Measurements from ENCODE around the gene CCDC69. TPM values are rescaled to one million over a fixed set of nuclear protein-coding genes. Genes with fewer than 3 reads are reported as not detected.

CCDC69 gene
- total and polyA plus RNA-seq, 2 donors (not counting 1 experiment from before 2014, with no cell fraction given) = 58.7 to 125 TPM

- peaks cover 0 to 51% of the 10 kb centered on the region in 2 experiments for H3K36me3 ChIP-seq (replicated peaks in 1 of 2; ENCODE audit: control extremely low read depth in 1 of 2, control insufficient read depth in 1 of 2, extremely low read depth in 1 of 2, insufficient read depth in 2 of 2, low read length in 1 of 2)
- H2AFZ ChIP-seq (ENCODE audit: insufficient read depth, low read depth, low read length, poor library complexity, severe bottlenecking) = no peak overlapping the region
- Mint-ChIP-seq H3K4me1 (peaks cover 89% of the 10 kb centered on the region), H3K27me3 (no peaks in the 10 kb centered on the region), H3K27ac (peak overlapping the region; percentile 57), H3K4me3 (peak overlapping the region; percentile 8), H3K9me3 (ENCODE audit: insufficient read depth) (no peaks in the 10 kb centered on the region)
- no peak for TF ChIP-seq CTCF (IDR thresholded peaks at IDR 0.05)
- TF ChIP-seq EZH2 (IDR thresholded peaks at IDR 0.05; ENCODE audit: borderline replicate concordance, insufficient read depth, low read depth, low read length, poor library complexity, severe bottlenecking) = no peak
- H3K4me3 ChIP-seq (ENCODE audit: control extremely low read depth in 1 of 5, extremely low read depth in 1 of 5, insufficient read depth in 1 of 5, low read depth in 2 of 5, low read length in 4 of 5) = peak overlapping the region in 1 of 5 experiments; percentile 9
- ATAC-seq (ENCODE audit: low read depth) (no peak), DNase-seq (no peak)
- no peak overlapping the region for H3K9ac ChIP-seq (ENCODE audit: low read length)
- H4K20me1 ChIP-seq (ENCODE audit: control insufficient read depth, insufficient read depth, low read length, poor library complexity, severe bottlenecking) = no peaks in the 10 kb centered on the region
- H3K27ac ChIP-seq (ENCODE audit: low read length in 2 of 2) = peak overlapping the region; percentile 32 to 99
- no peaks in the 10 kb centered on the region for H3K9me3 ChIP-seq (ENCODE audit: control extremely low read depth in 1 of 3, control insufficient read depth in 2 of 3, insufficient read depth in 1 of 3, low read length in 2 of 3)
- WGBS (ENCODE audit: insufficient coverage) = 91% methylated on average over 8 of the region's 9 CpGs
- H3K27me3 ChIP-seq (replicated peaks in 1 of 4; ENCODE audit: control extremely low read depth in 1 of 4, control insufficient read depth in 3 of 4, insufficient read depth in 4 of 4, low read length in 3 of 4) = no peaks in the 10 kb centered on the region
- POLR2A ChIA-PET = no interaction called here
- H3K4me2 ChIP-seq (replicated peaks; ENCODE audit: low read depth, low read length, poor library complexity, severe bottlenecking) = peak overlapping the region; percentile 95
- CTCF ChIA-PET = interaction anchor here (1.2 to 22.9 kb wide), 8 partner anchors 18 to 168 kb away, joined by 3 to 299 read pairs (median 5); partner anchors contain the start of gene GM2A
- H3K79me2 ChIP-seq (ENCODE audit: control insufficient read depth, insufficient read depth, low read length) = peaks cover 78% of the 10 kb centered on the region
- peaks cover 88 to 96% of the 10 kb centered on the region in 2 donors for H3K4me1 ChIP-seq (ENCODE audit: control insufficient read depth in 2 of 2, insufficient read depth in 2 of 2, low read length in 2 of 2)
- intact Hi-C loops (cut with micrococcal nuclease) = no loop called here
Measured at GRCh38 chr5:151219138-151219537, 4.8 kb downstream of the CCDC69 start.

GRCh38 chr5:151218177-151218576 lies 5.7 kb downstream of the CCDC69 start:
- WGBS (ENCODE audit: insufficient coverage) = 84% methylated on average over 4 of the region's 6 CpGs
- Histone ChIP-seq H3K9ac (ENCODE audit: low read length) (no peak overlapping the region), H3K4me3 (ENCODE audit: control extremely low read depth in 1 of 5, extremely low read depth in 1 of 5, insufficient read depth in 1 of 5, low read depth in 2 of 5, low read length in 4 of 5) (no peak overlapping the region), H3K4me2 (replicated peaks; ENCODE audit: low read depth, low read length, poor library complexity, severe bottlenecking) (peak overlapping the region; percentile 95), H3K9me3 (ENCODE audit: control extremely low read depth in 1 of 3, control insufficient read depth in 2 of 3, insufficient read depth in 1 of 3, low read length in 2 of 3) (no peaks in the 10 kb centered on the region), H3K4me1 (ENCODE audit: control insufficient read depth in 2 of 2, insufficient read depth in 2 of 2, low read length in 2 of 2) (peaks cover 98 to 99% of the 10 kb centered on the region in 2 donors), H4K20me1 (ENCODE audit: control insufficient read depth, insufficient read depth, low read length, poor library complexity, severe bottlenecking) (no peaks in the 10 kb centered on the region), H2AFZ (ENCODE audit: insufficient read depth, low read depth, low read length, poor library complexity, severe bottlenecking) (no peak overlapping the region), H3K36me3 (replicated peaks in 1 of 2; ENCODE audit: control extremely low read depth in 1 of 2, control insufficient read depth in 1 of 2, extremely low read depth in 1 of 2, insufficient read depth in 2 of 2, low read length in 1 of 2) (peaks cover 0 to 51% of the 10 kb centered on the region in 2 experiments), H3K27ac (ENCODE audit: low read length in 2 of 2) (peak overlapping the region; percentile 38 to 99), H3K79me2 (ENCODE audit: control insufficient read depth, insufficient read depth, low read length) (peaks cover 69% of the 10 kb centered on the region), H3K27me3 (replicated peaks in 1 of 4; ENCODE audit: control extremely low read depth in 1 of 4, control insufficient read depth in 3 of 4, insufficient read depth in 4 of 4, low read length in 3 of 4) (no peaks in the 10 kb centered on the region)
- Mint-ChIP-seq H3K4me3 (peak overlapping the region; percentile 59), H3K27ac (peak overlapping the region; percentile 57), H3K4me1 (peaks cover 96% of the 10 kb centered on the region), H3K27me3 (no peaks in the 10 kb centered on the region), H3K9me3 (ENCODE audit: insufficient read depth) (no peaks in the 10 kb centered on the region)
- TF ChIP-seq CTCF (IDR thresholded peaks at IDR 0.05) = no peak
- intact Hi-C loops (cut with micrococcal nuclease) = no loop called here
- DNase-seq (no peak), ATAC-seq (ENCODE audit: low read depth) (no peak)
- ChIA-PET CTCF (interaction anchor here (1.2 to 22.9 kb wide), 6 partner anchors 19 to 103 kb away, joined by 4 to 299 read pairs (median 5); partner anchors contain the start of gene GM2A), POLR2A (no interaction called here)

All from B cell (primary cell).